ENCODE measurements around the gene GRIN2A.

DNA sequence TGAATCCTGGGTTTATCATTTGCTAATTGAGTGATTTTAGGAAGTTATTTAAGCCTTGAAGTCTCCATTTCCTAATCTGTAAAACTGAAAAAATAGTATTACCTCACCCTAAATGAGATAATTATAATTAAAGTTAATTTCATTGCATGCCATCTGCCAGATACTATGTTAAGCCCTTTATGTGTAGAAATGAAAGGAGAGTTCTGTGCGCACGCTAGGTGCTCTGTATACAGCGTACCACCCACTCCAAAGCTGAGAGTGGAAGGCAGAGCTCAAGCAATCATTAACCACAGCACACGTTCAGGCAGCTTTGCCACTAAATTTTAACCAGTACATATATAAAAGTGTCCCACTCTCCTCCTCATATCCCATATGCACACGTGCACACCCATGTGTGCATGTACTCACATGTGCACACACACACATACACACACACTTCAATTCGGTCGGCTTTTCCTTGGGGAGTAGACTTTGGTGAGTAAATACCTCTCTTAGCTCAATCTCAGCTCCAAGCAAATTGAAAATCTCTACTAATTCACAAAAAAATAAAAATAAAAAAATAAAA, 204.8 kb downstream of the GRIN2A start:
- TF ChIP-seq FOS (IDR thresholded peaks at IDR 0.05; ENCODE audit: borderline replicate concordance, insufficient read depth, low read length) (no peak), POLR2AphosphoS5 (IDR thresholded peaks at IDR 0.05; ENCODE audit: insufficient read depth, low read depth, low read length) (no peak)
